NCI-H460 (cell line): ENCODE measurements around the gene HADH. TPM values are rescaled to one million over a fixed set of nuclear protein-coding genes. Genes with fewer than 3 reads are reported as not detected.
"Not testable (repeated sequence)": the region's sequence is repeated elsewhere in the genome, so short reads cannot be mapped to it uniquely, and the experiment has no call there.

ENCODE experiments used
- DNase-seq: peaks from one replicate; pipeline ENCODE4 v3.0.0-alpha.2; 2016; ENCODE audit warnings: low read depth; ENCODE audit errors: extremely low read depth
- polyA plus RNA-seq: library from polyadenylated mRNA; depleted of rRNA; stranded (reverse); fragments of >200 nt; gene quantifications from 2 replicates; pipeline ENCODE4 v1.2.3, GENCODE V29; 2014; cell fraction: nucleus; rRNA removed
- total RNA-seq: library from RNA; depleted of rRNA; stranded (reverse); fragments of >200 nt; shearing (Covaris generic); gene quantifications from 2 replicates; pipeline ENCODE4 v1.2.3, GENCODE V29; 2014; rRNA removed

HADH gene
- 11.3 and 11.7 TPM in 2 replicates for total RNA-seq
- polyA plus RNA-seq = 33.3 and 36.3 TPM in 2 replicates

- DNase-seq = peak; percentile 83
Observed at GRCh38 chr4:107989537-107990386, at the start of gene HADH. TSS of gene HADH (plus strand) at chr4:107989889. CDS start at chr4:107989933, 44 bp downstream.

- no peak for DNase-seq
Observed at GRCh38 chr4:107945809-107946208, 43.9 kb upstream of the HADH start.

DNA sequence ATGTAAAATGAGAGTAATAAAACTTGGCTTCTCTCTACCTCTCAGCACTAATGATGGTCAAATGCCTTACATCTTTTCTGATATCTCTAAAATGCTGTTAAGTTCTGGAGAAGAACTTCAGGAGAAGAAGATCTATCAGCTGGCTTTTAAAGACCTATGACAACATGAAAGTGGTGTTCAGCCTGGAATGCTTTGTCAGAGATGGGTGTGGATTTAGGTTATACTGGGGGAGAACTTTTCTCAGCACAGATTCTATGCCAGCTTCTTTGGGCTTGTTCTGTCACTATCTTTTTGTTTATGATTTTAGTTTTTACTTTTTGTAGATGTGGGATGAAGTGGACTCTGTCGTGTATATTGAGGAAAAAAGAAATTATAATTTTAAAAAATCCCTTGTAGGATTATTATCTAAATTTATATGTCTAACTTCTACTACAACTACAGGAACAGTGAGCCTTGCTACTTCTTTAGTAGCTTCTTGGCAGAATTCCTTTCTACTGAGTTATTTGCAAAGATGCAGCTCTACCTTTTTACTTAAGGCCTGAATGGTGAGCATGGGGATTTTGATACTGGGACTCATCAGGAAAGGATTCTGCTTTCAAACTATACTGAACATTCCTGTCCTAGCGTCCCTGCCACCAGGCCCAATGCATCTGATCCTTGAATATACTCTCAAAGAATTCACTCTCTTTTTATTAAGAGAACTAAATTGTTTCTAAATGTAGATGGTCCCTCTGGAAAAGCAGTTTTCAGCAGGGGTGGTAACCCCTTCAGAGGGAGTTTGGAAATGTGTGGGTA lies 38.7 kb upstream of the HADH start:
- no peak for DNase-seq

DNA sequence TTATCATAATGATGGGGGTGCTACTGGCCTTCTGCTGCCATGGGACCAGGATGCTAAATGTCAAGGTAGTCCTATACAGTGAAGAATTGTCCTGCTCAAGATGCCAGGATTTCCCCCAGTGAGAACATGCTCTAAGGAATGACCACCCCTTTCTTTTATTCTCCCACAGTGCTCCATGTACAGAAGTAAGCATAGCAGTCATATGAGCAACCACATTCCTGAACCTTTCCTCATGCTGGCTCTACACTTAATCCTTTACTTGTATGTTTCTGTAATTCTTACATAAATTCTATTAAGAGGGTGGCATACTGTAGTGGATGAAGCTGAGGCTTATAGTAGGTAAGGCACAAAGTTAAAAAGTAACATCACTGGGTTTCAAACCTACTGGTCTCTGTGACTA lies 38.1 kb upstream of the HADH start:
- no peak for DNase-seq

GRCh38 chr4:107956011-107956410 lies 33.7 kb upstream of the HADH start:
- DNase-seq = no peak

GRCh38 chr4:107966903-107967302 lies 22.8 kb upstream of the HADH start:
- DNase-seq = no peak

DNA sequence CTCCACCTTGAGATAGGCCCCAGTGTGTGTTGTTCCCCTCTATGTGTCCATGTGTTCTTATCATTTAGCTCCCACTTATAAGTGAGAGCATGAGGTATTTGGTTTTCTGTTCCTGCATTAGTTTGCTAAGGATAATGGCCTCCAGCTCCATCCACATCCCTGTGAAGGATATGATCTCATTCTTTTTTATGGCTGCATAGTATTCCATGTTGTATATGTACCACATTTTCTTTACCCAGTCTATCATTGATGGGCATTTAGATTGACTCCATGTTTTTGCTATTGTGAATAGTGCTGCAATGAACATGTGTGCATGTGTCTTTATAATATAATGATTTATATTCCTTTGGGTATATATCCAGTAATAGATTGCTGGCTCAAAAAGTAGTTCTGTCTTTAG lies 22.2 kb upstream of the HADH start:
- DNase-seq = not testable (repeated sequence)

GRCh38 chr4:107967921-107968320 lies 21.8 kb upstream of the HADH start:
- not testable (repeated sequence) for DNase-seq

GRCh38 chr4:107970063-107970798 lies 19.5 kb upstream of the HADH start:
- DNase-seq = no peak

DNA sequence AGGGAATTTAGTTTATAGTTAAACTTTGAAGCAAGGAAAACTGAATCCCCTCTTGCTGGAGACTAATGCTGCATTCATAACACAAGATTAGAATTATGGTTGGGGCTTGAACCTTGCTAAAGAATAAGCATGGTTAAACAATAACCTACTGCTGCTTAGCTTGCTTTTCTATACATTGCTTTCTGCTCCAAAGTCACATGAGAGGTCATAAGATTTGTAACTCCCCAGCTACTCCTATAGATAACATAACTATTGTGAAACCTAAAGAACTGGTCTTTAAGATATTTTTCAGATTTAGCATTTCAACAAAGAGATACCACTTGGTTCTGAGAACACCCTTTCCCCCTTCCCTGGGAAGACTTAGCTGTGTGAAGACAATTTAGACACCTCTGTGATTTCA lies 17.1 kb upstream of the HADH start:
- DNase-seq = no peak

GRCh38 chr4:107974523-107974922 lies 15.2 kb upstream of the HADH start:
- no peak for DNase-seq

DNA sequence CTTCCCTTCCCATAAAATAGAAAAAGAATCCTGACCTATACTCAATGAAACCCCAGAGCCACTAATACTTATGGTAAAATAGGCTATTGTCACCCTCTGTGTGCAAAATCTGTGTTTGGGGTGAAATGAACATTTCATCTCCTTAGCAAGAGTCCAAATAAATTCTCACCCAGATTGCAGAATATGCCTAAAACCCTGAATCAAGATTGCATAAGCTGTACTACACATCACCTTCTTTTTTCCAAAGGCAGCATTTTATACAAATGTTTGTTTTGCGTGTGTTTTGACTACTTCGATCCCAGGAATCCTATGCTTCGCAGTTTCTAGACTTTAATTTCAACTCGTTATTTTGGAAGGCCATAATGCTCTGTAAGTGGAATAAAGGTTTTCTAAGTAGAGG lies 12.2 kb upstream of the HADH start:
- DNase-seq = no peak

GRCh38 chr4:107977966-107978705 lies 11.6 kb upstream of the HADH start:
- DNase-seq = no peak

GRCh38 chr4:107978716-107979451 lies 10.8 kb upstream of the HADH start:
- no peak for DNase-seq

DNA sequence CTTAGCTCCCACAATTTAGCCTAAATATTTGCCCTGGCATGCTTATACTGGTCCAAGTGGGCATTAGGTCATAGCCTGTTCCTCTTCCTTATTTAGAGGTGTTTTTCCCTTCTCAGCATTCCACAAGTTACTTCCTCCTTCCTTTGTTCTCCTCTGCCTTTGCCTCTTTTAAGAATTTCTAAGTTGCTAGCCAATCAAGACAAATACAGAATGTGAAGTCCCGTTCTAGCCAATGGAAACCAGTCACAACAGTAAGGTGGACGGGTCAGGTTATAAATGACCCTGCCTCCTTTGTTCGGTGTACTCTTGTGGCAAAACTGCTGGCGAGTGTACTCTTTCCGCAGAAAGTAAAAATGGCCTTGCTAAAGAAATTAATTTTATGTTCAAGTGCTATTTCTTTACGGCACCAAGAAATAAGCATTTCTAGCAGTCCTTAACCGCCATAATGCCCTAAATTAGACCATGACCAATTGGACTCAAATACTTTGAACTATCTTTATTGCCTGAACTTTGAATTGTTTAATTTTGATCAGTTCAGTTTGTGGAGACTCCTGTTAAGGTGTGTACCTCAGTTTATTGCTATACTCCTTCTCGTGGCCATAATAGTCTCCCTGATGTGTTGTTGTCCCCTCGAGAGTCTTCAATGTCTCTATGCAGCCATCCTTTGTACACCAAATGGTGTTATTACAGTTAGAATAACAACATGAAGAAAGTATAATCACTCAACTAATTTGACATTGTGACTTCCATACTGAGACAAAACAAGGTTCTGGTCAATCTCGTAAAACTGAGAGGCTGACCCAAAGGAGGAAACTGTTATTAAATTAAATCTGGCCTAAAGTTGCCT lies 1.6 kb upstream of the HADH start:
- no peak for DNase-seq

GRCh38 chr4:107988763-107989035 lies 990 bp upstream of the HADH start:
- no peak for DNase-seq

- no peak for DNase-seq
Observed at GRCh38 chr4:107989162-107989536, 540 bp upstream of the HADH start.

DNA sequence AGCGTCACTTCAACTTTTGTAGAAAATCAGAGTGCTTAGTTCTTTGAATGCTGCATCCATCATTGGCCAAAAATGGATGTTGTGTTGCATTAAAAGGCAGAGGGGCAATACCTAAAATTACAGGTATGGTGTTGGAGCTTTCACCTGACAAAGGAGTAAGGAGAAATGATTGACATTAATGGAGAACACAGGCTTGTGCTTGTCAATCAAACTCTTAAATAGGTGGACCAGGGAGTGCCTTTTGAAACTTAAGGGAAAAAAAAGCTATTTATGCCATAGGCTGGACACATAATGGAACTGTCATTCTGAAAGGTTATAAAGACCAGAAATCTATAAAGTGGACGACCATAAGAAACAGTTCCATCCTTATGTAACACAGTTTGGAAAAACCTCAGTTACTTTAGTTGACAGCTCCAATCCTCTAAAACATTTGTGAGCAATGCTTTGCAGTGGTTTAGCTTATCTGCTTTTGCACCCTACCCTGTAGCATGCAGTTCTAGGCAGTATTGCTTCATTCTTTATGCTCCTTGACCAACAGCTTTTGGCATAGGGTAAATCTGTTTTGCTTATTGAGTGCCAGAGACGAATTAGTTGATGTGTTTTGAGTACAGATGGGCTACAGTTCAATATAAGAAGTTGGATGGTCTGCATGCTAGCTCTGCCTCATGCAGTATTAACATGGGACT lies 2.4 kb downstream of the HADH start:
- DNase-seq = no peak
